ENCODE measurements around the gene SH3GL2. TPM values are rescaled to one million over a fixed set of nuclear protein-coding genes. Genes with fewer than 3 reads are reported as not detected.

SH3GL2 gene
- total and polyA plus RNA-seq, 2 donors (not counting 1 experiment from before 2014, with no cell fraction given), result not detected

DNA sequence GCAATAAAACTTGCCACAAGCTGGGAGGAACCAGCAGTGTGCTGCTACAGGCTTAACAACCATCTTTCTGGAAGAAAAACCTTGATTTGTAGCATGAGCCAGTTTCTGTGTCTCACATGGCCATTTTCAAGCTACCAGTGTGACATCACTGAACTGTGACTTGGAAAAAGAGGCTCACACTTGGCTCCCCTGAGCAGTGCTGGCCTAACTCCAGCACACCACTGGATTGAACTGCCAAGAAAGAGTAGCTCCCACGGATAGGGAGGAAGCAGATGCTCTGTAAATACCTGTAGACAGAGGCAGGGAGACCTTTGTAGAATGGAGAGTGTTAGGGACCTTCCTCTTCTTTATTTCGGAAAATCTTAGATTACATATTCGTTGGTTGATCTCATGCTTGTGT, 197.9 kb downstream of the SH3GL2 start:
- TF ChIP-seq CTCF (IDR thresholded peaks at IDR 0.05) (no peak), EZH2 (IDR thresholded peaks at IDR 0.05; ENCODE audit: borderline replicate concordance, insufficient read depth, low read depth, low read length, poor library complexity, severe bottlenecking) (no peak)
- Histone ChIP-seq H3K9me3 (ENCODE audit: control extremely low read depth in 1 of 3, control insufficient read depth in 2 of 3, insufficient read depth in 1 of 3, low read length in 2 of 3) (no peaks in the 10 kb centered on the region), H2AFZ (ENCODE audit: insufficient read depth, low read depth, low read length, poor library complexity, severe bottlenecking) (no peak overlapping the region), H3K27ac (ENCODE audit: low read length in 2 of 2) (no peak overlapping the region), H3K36me3 (replicated peaks in 1 of 2; ENCODE audit: control extremely low read depth in 1 of 2, control insufficient read depth in 1 of 2, extremely low read depth in 1 of 2, insufficient read depth in 2 of 2, low read length in 1 of 2) (no peaks in the 10 kb centered on the region), H3K27me3 (replicated peaks in 1 of 4; ENCODE audit: control extremely low read depth in 1 of 4, control insufficient read depth in 3 of 4, insufficient read depth in 4 of 4, low read length in 3 of 4) (no peaks in the 10 kb centered on the region), H3K4me1 (ENCODE audit: control insufficient read depth in 2 of 2, insufficient read depth in 2 of 2, low read length in 2 of 2) (no peaks in the 10 kb centered on the region), H3K9ac (ENCODE audit: low read length) (no peak overlapping the region), H3K79me2 (ENCODE audit: control insufficient read depth, insufficient read depth, low read length) (no peaks in the 10 kb centered on the region), H3K4me3 (ENCODE audit: control extremely low read depth in 1 of 5, extremely low read depth in 1 of 5, insufficient read depth in 1 of 5, low read depth in 2 of 5, low read length in 4 of 5) (no peak overlapping the region), H4K20me1 (ENCODE audit: control insufficient read depth, insufficient read depth, low read length, poor library complexity, severe bottlenecking) (no peaks in the 10 kb centered on the region), H3K4me2 (replicated peaks; ENCODE audit: low read depth, low read length, poor library complexity, severe bottlenecking) (no peak overlapping the region)
- Mint-ChIP-seq H3K4me3 (no peak overlapping the region), H3K27me3 (no peaks in the 10 kb centered on the region), H3K4me1 (no peaks in the 10 kb centered on the region), H3K27ac (no peak overlapping the region), H3K9me3 (ENCODE audit: insufficient read depth) (peaks cover 2% of the 10 kb centered on the region)
- ATAC-seq (ENCODE audit: low read depth), result no peak
- DNase-seq, result no peak
- POLR2A ChIA-PET, result no interaction called here
- WGBS (ENCODE audit: insufficient coverage), result no CpG with 5 or more reads among the region's 3 CpGs
- intact Hi-C loops (cut with micrococcal nuclease), result no loop called here
- CTCF ChIA-PET, result no interaction called here

DNA sequence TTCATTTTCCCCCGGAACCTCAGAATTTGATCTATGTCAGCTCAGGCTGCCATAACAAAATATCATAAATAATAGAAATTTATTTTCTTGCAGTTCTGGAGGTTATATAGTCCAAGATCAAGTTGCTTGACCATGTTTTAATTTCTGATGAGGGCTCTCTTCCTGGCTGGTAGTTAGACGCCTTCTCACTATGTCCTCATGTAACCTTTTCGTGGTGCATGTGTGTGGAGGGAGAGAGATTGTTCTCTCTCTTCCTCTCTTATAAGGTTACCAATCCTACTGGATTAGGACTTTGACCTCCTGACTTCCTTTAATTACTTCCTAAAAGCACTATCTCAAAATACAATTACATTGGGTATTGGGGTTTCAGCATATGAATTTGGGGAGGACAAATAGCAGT, 198.6 kb downstream of the SH3GL2 start:
- H2AFZ ChIP-seq (ENCODE audit: insufficient read depth, low read depth, low read length, poor library complexity, severe bottlenecking), result no peak overlapping the region
- no peaks in the 10 kb centered on the region for H3K9me3 ChIP-seq (ENCODE audit: control extremely low read depth in 1 of 3, control insufficient read depth in 2 of 3, insufficient read depth in 1 of 3, low read length in 2 of 3)
- H3K4me3 ChIP-seq (ENCODE audit: control extremely low read depth in 1 of 5, extremely low read depth in 1 of 5, insufficient read depth in 1 of 5, low read depth in 2 of 5, low read length in 4 of 5), result no peak overlapping the region
- no peaks in the 10 kb centered on the region for H3K27me3 ChIP-seq (replicated peaks in 1 of 4; ENCODE audit: control extremely low read depth in 1 of 4, control insufficient read depth in 3 of 4, insufficient read depth in 4 of 4, low read length in 3 of 4)
- H3K36me3 ChIP-seq (replicated peaks in 1 of 2; ENCODE audit: control extremely low read depth in 1 of 2, control insufficient read depth in 1 of 2, extremely low read depth in 1 of 2, insufficient read depth in 2 of 2, low read length in 1 of 2), result no peaks in the 10 kb centered on the region
- no peaks in the 10 kb centered on the region for H3K79me2 ChIP-seq (ENCODE audit: control insufficient read depth, insufficient read depth, low read length)
- H3K27ac ChIP-seq (ENCODE audit: low read length in 2 of 2), result no peak overlapping the region
- Mint-ChIP-seq H3K4me1 (no peaks in the 10 kb centered on the region), H3K9me3 (ENCODE audit: insufficient read depth) (peaks cover 2% of the 10 kb centered on the region), H3K4me3 (no peak overlapping the region), H3K27me3 (no peaks in the 10 kb centered on the region), H3K27ac (no peak overlapping the region)
- POLR2A ChIA-PET, result no interaction called here
- H3K9ac ChIP-seq (ENCODE audit: low read length), result no peak overlapping the region
- H4K20me1 ChIP-seq (ENCODE audit: control insufficient read depth, insufficient read depth, low read length, poor library complexity, severe bottlenecking), result no peaks in the 10 kb centered on the region
- TF ChIP-seq CTCF (IDR thresholded peaks at IDR 0.05) (no peak), EZH2 (IDR thresholded peaks at IDR 0.05; ENCODE audit: borderline replicate concordance, insufficient read depth, low read depth, low read length, poor library complexity, severe bottlenecking) (no peak)
- CTCF ChIA-PET, result no interaction called here
- no peak overlapping the region for H3K4me2 ChIP-seq (replicated peaks; ENCODE audit: low read depth, low read length, poor library complexity, severe bottlenecking)
- DNase-seq (no peak), ATAC-seq (ENCODE audit: low read depth) (no peak)
- intact Hi-C loops (cut with micrococcal nuclease), result no loop called here
- H3K4me1 ChIP-seq (ENCODE audit: control insufficient read depth in 2 of 2, insufficient read depth in 2 of 2, low read length in 2 of 2), result no peaks in the 10 kb centered on the region
- no CpG with 5 or more reads among the region's 3 CpGs for WGBS (ENCODE audit: insufficient coverage)
